GM23248 (cell line): ENCODE results near the gene HPN. TPM values are rescaled to one million over a fixed set of nuclear protein-coding genes. Genes with fewer than 3 reads are reported as not detected.
A peak's percentile ranks its signal among the peaks of the same experiment; 100 is the strongest.

ENCODE experiments used
- DNase-seq: peaks from one replicate; pipeline ENCODE4 v3.0.0-alpha.2; 2015
- H2AFZ ChIP-seq: fragments of 200-600 bp; sonication (generic); 2 replicates; pipeline ENCODE4 v1.6.1; 2016; ENCODE audit warnings: antibody characterized with exemption
- H3F3A ChIP-seq: fragments of 200-600 bp; sonication (generic); 2 replicates; pipeline ENCODE4 v1.6.1; 2016; ENCODE audit warnings: mild to moderate bottlenecking, antibody characterized with exemption, mixed run types; ENCODE audit not compliant: insufficient read depth
- H3K27ac ChIP-seq: fragments of 200-600 bp; sonication (generic); 2 replicates; pipeline ENCODE4 v1.5.1; 2016; ENCODE audit warnings: mild to moderate bottlenecking
- H3K27me3 ChIP-seq: fragments of 200-600 bp; sonication (generic); replicated peaks from 2 replicates; pipeline ENCODE4 v1.6.1; 2016; ENCODE audit warnings: mild to moderate bottlenecking; ENCODE audit not compliant: insufficient read depth
- H3K36me3 ChIP-seq: fragments of 200-600 bp; sonication (generic); 2 replicates; pipeline ENCODE4 v1.6.1; 2016; ENCODE audit warnings: low read depth, mild to moderate bottlenecking
- H3K4me1 ChIP-seq: fragments of 200-600 bp; sonication (generic); 2 replicates; pipeline ENCODE4 v1.6.1; 2016; ENCODE audit warnings: mild to moderate bottlenecking; ENCODE audit not compliant: insufficient read depth
- H3K4me2 ChIP-seq: fragments of 200-600 bp; sonication (generic); one replicate; pipeline ENCODE4 v1.6.1; 2016; ENCODE audit warnings: mild to moderate bottlenecking; ENCODE audit not compliant: unreplicated experiment
- H3K4me3 ChIP-seq: fragments of 200-600 bp; sonication (generic); 2 replicates; pipeline ENCODE4 v1.5.1; 2016; ENCODE audit warnings: mild to moderate bottlenecking
- H3K79me2 ChIP-seq: fragments of 200-600 bp; sonication (generic); 2 replicates; pipeline ENCODE4 v1.6.1; 2016; ENCODE audit warnings: mild to moderate bottlenecking; ENCODE audit not compliant: insufficient read depth
- H3K9ac ChIP-seq: fragments of 200-600 bp; sonication (generic); 2 replicates; pipeline ENCODE4 v1.6.1; 2016; ENCODE audit warnings: mild to moderate bottlenecking
- H3K9me2 ChIP-seq: fragments of 200-600 bp; sonication (generic); 2 replicates; pipeline ENCODE4 v1.6.1; 2016; ENCODE audit warnings: mixed run types, mild to moderate bottlenecking, moderate library complexity; ENCODE audit not compliant: insufficient read depth
- H3K9me3 ChIP-seq: fragments of 200-600 bp; sonication (generic); one replicate; pipeline ENCODE4 v1.6.1; 2017; ENCODE audit warnings: low read depth
- H4K20me1 ChIP-seq: fragments of 200-600 bp; sonication (generic); 2 replicates; pipeline ENCODE4 v1.6.0; 2016; ENCODE audit not compliant: insufficient read depth
- EZH2 ChIP-seq: fragments of 200-600 bp; sonication (generic); IDR thresholded peaks from 2 replicates; pipeline ENCODE4 v1.6.1; 2018; ENCODE audit warnings: antibody characterized with exemption, mild to moderate bottlenecking; ENCODE audit not compliant: insufficient read depth, poor library complexity, severe bottlenecking
- EZH2phosphoT487 ChIP-seq: fragments of 200-600 bp; sonication (generic); IDR thresholded peaks from 2 replicates; pipeline ENCODE4 v1.6.1; 2018; ENCODE audit warnings: antibody characterized with exemption, moderate library complexity, mild to moderate bottlenecking, low read depth; ENCODE audit not compliant: insufficient read depth
- WGBS, 2 experiments: methylation state at CpG; one replicate each; pipeline ENCODE4 v1.1.6; 2015 to 2017; ENCODE audit warnings: low lambda C conversion rate in 2 of 2, low coverage in 1 of 2; ENCODE audit errors: missing lambda C conversion rate in 2 of 2; 5-methylcytosine and 5-hydroxymethylcytosine counted together
- in situ Hi-C: fragments of 300-500 bp; cut with MboI; formaldehyde crosslinking; loops from 2 replicates; pipeline ENCODE4 v1.15.0; 2020
- polyA plus RNA-seq: library from polyadenylated mRNA; unstranded; fragments of >200 nt; fragmentation: Nextera tagmentation; extraction: Ambion mirVana; gene quantifications from 2 replicates; pipeline ENCODE4 v1.2.1, GENCODE V29; 2016
- total RNA-seq: library from RNA; depleted of rRNA; stranded (reverse); fragments of >200 nt; shearing (Covaris generic); gene quantifications from 2 replicates; pipeline ENCODE4 v1.2.3, GENCODE V29; 2014

The HPN gene
- total and polyA plus RNA-seq, 2 experiments from 2014 or later, result not detected

GRCh38 chr19:35011091-35011689 lies 30.3 kb upstream of the HPN start:
- H3K27ac ChIP-seq, result no peak overlapping the region
- no peaks in the 10 kb centered on the region for H3K27me3 ChIP-seq
- no peaks in the 10 kb centered on the region for H4K20me1 ChIP-seq
- H3K36me3 ChIP-seq, result no peaks in the 10 kb centered on the region
- H3K9ac ChIP-seq, result no peak overlapping the region
- peaks cover 22% of the 10 kb centered on the region; the same call in 1 of the 2 replicates for H3K79me2 ChIP-seq
- 82 to 88% methylated on average over 9 to 13 of the region's 13 CpGs for WGBS, 2 experiments
- no peaks in the 10 kb centered on the region for H3K9me2 ChIP-seq
- H3K4me2 ChIP-seq, result no peak overlapping the region
- H3K9me3 ChIP-seq, result no peaks in the 10 kb centered on the region
- no peak for DNase-seq
- TF ChIP-seq EZH2, result no peak
- no peak for TF ChIP-seq EZH2phosphoT487
- no peaks in the 10 kb centered on the region for H3F3A ChIP-seq
- H2AFZ ChIP-seq, result no peak overlapping the region
- no peaks in the 10 kb centered on the region for H3K4me1 ChIP-seq
- no peak overlapping the region for H3K4me3 ChIP-seq
- in situ Hi-C loops, result no loop called here

- DNase-seq, result no peak
- TF ChIP-seq EZH2 (no peak), EZH2phosphoT487 (no peak)
- H3K9me3 ChIP-seq, result no peaks in the 10 kb centered on the region
- in situ Hi-C loops, result no loop called here
- H3K27ac ChIP-seq, result no peak overlapping the region
- no peak overlapping the region for H2AFZ ChIP-seq
- H3K4me1 ChIP-seq, result no peaks in the 10 kb centered on the region
- H3K36me3 ChIP-seq, result no peaks in the 10 kb centered on the region
- no peaks in the 10 kb centered on the region for H3K9me2 ChIP-seq
- peaks cover 13% of the 10 kb centered on the region; the same call in 1 of the 2 replicates for H3K79me2 ChIP-seq
- H3K27me3 ChIP-seq, result no peaks in the 10 kb centered on the region
- no peak overlapping the region for H3K9ac ChIP-seq
- no peaks in the 10 kb centered on the region for H3F3A ChIP-seq
- no peaks in the 10 kb centered on the region for H4K20me1 ChIP-seq
- no peak overlapping the region for H3K4me2 ChIP-seq
- 97 to 98% methylated on average over 17 to 18 of the region's 18 CpGs for WGBS, 2 experiments
- no peak overlapping the region for H3K4me3 ChIP-seq
These were observed 29.5 kb upstream of the HPN start for GRCh38 chr19:35011737-35012682.

- Histone ChIP-seq H4K20me1 (no peaks in the 10 kb centered on the region), H3K79me2 (0 out of 2 replicates have a peak, but pooled peaks cover 1% of the 10 kb centered on the region), H3K9me3 (no peaks in the 10 kb centered on the region), H3K27me3 (no peaks in the 10 kb centered on the region), H3K4me3 (no peak overlapping the region), H3K27ac (no peak overlapping the region), H3K4me1 (no peaks in the 10 kb centered on the region), H3K9ac (no peak overlapping the region), H3K36me3 (no peaks in the 10 kb centered on the region; the same call in 1 of the 2 replicates), H2AFZ (no peak overlapping the region), H3F3A (no peaks in the 10 kb centered on the region), H3K9me2 (no peaks in the 10 kb centered on the region), H3K4me2 (no peak overlapping the region)
- no peak for TF ChIP-seq EZH2phosphoT487
- no peak for TF ChIP-seq EZH2
- WGBS, 2 experiments, result 66 to 70% methylated on average over 31 to 32 of the region's 32 CpGs
- in situ Hi-C loops, result no loop called here
- peak; percentile 65 for DNase-seq
These were observed 28.3 kb upstream of the HPN start for GRCh38 chr19:35013041-35013819.
